GM19328 (cell line): ENCODE data around the gene IFT81.

Experiments used
- ATAC-seq: cut with Tn5 transposase; IDR thresholded peaks from one replicate; pipeline ENCODE4 v1.9.1; 2021; ENCODE audit warnings: mild to moderate bottlenecking, moderate library complexity; ENCODE audit not compliant: unreplicated experiment

Gene IFT81

GRCh38 chr12:110149086-110149660 is 25.0 kb downstream of the IFT81 start:
- ATAC-seq: no peak

GRCh38 chr12:110156766-110157165 is 32.6 kb downstream of the IFT81 start:
- ATAC-seq: no peak

- ATAC-seq: no peak
Observed at GRCh38 chr12:110157539-110157938, 33.4 kb downstream of the IFT81 start.

- no peak for ATAC-seq
Observed at GRCh38 chr12:110159671-110160245, 35.6 kb downstream of the IFT81 start.

- no peak for ATAC-seq
Observed at GRCh38 chr12:110165540-110166159, 41.5 kb downstream of the IFT81 start.

GRCh38 chr12:110168732-110169455 is 44.7 kb downstream of the IFT81 start:
- ATAC-seq: no peak

GRCh38 chr12:110170535-110171185 is 46.5 kb downstream of the IFT81 start:
- ATAC-seq: no peak

GRCh38 chr12:110171186-110171538 is 47.0 kb downstream of the IFT81 start:
- ATAC-seq: no peak

GRCh38 chr12:110171636-110172035 is 47.5 kb downstream of the IFT81 start:
- ATAC-seq: no peak

GRCh38 chr12:110174373-110174996 is 50.3 kb downstream of the IFT81 start:
- no peak for ATAC-seq

GRCh38 chr12:110175201-110175600 is 51.0 kb downstream of the IFT81 start:
- no peak for ATAC-seq

- no peak for ATAC-seq
Observed at GRCh38 chr12:110176745-110177144, 52.6 kb downstream of the IFT81 start.

- no peak for ATAC-seq
Observed at GRCh38 chr12:110179291-110179690, 55.1 kb downstream of the IFT81 start.

GRCh38 chr12:110180591-110181005 is 56.4 kb downstream of the IFT81 start:
- ATAC-seq: no peak

GRCh38 chr12:110182281-110182680 is 58.1 kb downstream of the IFT81 start:
- no peak for ATAC-seq

GRCh38 chr12:110183386-110183785 is 59.2 kb downstream of the IFT81 start:
- no peak for ATAC-seq

- ATAC-seq: no peak
Observed at GRCh38 chr12:110185626-110186025, 61.5 kb downstream of the IFT81 start.

- ATAC-seq: no peak
Observed at GRCh38 chr12:110186059-110186458, 61.9 kb downstream of the IFT81 start.

- no peak for ATAC-seq
Observed at GRCh38 chr12:110193196-110193595, 69.0 kb downstream of the IFT81 start.

- ATAC-seq: no peak
Observed at GRCh38 chr12:110197003-110197402, 72.8 kb downstream of the IFT81 start.

GRCh38 chr12:110198386-110198785 is 74.2 kb downstream of the IFT81 start:
- ATAC-seq: no peak
